Right kidney (tissue), 1 donor: ENCODE measurements around the gene TSN.

Source experiments
- DNase-seq: peaks from one replicate; pipeline ENCODE4 v3.0.0-alpha.2; 2016

TSN gene

GRCh38 chr2:121740973-121741372 is 14.5 kb upstream of the TSN start:
- no peak for DNase-seq

- no peak for DNase-seq
These were observed 14.0 kb upstream of the TSN start for GRCh38 chr2:121741450-121741849.

- DNase-seq: no peak
These were observed 9.3 kb upstream of the TSN start for GRCh38 chr2:121746071-121746578.

- no peak for DNase-seq
These were observed 7.2 kb upstream of the TSN start for GRCh38 chr2:121748202-121748601.

GRCh38 chr2:121754851-121755236 is 607 bp upstream of the TSN start:
- DNase-seq: no peak

- no peak for DNase-seq
These were observed 9.3 kb downstream of the TSN start for GRCh38 chr2:121764681-121765228.

- no peak for DNase-seq
These were observed 11.2 kb downstream of the TSN start for GRCh38 chr2:121766624-121767023.

GRCh38 chr2:121768143-121768755 is 12.8 kb downstream of the TSN start:
- DNase-seq: no peak

GRCh38 chr2:121771976-121772742 is 16.7 kb downstream of the TSN start:
- DNase-seq: peak; percentile 48

- no peak for DNase-seq
These were observed 18.8 kb downstream of the TSN start for GRCh38 chr2:121774235-121774634.

GRCh38 chr2:121776361-121776760 is 20.9 kb downstream of the TSN start:
- DNase-seq: no peak

- no peak for DNase-seq
These were observed 21.6 kb downstream of the TSN start for GRCh38 chr2:121776885-121777698.

GRCh38 chr2:121777699-121778058 is 22.2 kb downstream of the TSN start:
- no peak for DNase-seq

- DNase-seq: no peak
These were observed 23.5 kb downstream of the TSN start for GRCh38 chr2:121778741-121779487.

- DNase-seq: no peak
These were observed 27.7 kb downstream of the TSN start for GRCh38 chr2:121783180-121783579.

GRCh38 chr2:121788685-121789084 is 33.2 kb downstream of the TSN start:
- no peak for DNase-seq

GRCh38 chr2:121790276-121790956 is 35.0 kb downstream of the TSN start:
- DNase-seq: no peak

- DNase-seq: no peak
These were observed 35.8 kb downstream of the TSN start for GRCh38 chr2:121791290-121791689.

- peak; percentile 19 for DNase-seq
These were observed 36.4 kb downstream of the TSN start for GRCh38 chr2:121791801-121792221.

- DNase-seq: no peak
These were observed 38.4 kb downstream of the TSN start for GRCh38 chr2:121793816-121794215.

GRCh38 chr2:121794233-121794632 is 38.8 kb downstream of the TSN start:
- DNase-seq: no peak
